ENCODE results near the gene FSD1L.

- TF ChIP-seq, protein P1, sequence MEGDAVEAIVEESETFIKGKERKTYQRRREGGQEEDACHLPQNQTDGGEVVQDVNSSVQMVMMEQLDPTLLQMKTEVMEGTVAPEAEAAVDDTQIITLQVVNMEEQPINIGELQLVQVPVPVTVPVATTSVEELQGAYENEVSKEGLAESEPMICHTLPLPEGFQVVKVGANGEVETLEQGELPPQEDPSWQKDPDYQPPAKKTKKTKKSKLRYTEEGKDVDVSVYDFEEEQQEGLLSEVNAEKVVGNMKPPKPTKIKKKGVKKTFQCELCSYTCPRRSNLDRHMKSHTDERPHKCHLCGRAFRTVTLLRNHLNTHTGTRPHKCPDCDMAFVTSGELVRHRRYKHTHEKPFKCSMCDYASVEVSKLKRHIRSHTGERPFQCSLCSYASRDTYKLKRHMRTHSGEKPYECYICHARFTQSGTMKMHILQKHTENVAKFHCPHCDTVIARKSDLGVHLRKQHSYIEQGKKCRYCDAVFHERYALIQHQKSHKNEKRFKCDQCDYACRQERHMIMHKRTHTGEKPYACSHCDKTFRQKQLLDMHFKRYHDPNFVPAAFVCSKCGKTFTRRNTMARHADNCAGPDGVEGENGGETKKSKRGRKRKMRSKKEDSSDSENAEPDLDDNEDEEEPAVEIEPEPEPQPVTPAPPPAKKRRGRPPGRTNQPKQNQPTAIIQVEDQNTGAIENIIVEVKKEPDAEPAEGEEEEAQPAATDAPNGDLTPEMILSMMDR (IDR thresholded peaks at IDR 0.05; ENCODE audit: low read depth, low read length) = peak; percentile 22; the same call in 1 of the 2 replicates
- no peak for TF ChIP-seq EZH2phosphoT487 (IDR thresholded peaks at IDR 0.05; ENCODE audit: low read depth)
Measured at GRCh38 chr9:105401651-105402050, 46.2 kb upstream of the FSD1L start.

Measured in OCI-LY3 (cell line).